LNCAP (cell line): ENCODE results near the gene POF1B.

ENCODE experiments used
- TF ChIP-seq, protein P1 (sequence below): fragments of 450-650 bp; IDR thresholded peaks from 2 replicates; pipeline ENCODE4 v1.5.1; 2017; ENCODE audit warnings: mild to moderate bottlenecking

The POF1B gene

DNA sequence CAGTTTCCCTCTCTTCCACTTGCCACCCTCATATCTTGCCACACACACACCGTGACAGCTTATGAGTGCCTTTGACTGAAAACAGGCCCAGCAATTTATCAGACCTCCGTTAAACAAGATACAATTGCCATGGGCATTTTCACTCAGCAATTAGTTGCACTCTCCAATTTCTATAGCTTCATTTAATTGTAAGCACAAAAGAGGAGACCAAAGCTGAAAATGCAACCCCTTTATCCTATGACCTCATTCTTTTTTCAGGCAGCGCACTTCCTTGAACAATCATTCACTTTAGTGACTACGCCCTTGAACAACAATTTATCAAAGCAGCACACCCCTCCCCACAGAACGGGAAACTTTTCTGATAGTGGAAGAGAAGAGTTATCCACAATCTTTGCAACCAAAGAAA lies 4.1 kb downstream of the POF1B start:
- TF ChIP-seq, protein P1, sequence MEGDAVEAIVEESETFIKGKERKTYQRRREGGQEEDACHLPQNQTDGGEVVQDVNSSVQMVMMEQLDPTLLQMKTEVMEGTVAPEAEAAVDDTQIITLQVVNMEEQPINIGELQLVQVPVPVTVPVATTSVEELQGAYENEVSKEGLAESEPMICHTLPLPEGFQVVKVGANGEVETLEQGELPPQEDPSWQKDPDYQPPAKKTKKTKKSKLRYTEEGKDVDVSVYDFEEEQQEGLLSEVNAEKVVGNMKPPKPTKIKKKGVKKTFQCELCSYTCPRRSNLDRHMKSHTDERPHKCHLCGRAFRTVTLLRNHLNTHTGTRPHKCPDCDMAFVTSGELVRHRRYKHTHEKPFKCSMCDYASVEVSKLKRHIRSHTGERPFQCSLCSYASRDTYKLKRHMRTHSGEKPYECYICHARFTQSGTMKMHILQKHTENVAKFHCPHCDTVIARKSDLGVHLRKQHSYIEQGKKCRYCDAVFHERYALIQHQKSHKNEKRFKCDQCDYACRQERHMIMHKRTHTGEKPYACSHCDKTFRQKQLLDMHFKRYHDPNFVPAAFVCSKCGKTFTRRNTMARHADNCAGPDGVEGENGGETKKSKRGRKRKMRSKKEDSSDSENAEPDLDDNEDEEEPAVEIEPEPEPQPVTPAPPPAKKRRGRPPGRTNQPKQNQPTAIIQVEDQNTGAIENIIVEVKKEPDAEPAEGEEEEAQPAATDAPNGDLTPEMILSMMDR, result no peak

DNA sequence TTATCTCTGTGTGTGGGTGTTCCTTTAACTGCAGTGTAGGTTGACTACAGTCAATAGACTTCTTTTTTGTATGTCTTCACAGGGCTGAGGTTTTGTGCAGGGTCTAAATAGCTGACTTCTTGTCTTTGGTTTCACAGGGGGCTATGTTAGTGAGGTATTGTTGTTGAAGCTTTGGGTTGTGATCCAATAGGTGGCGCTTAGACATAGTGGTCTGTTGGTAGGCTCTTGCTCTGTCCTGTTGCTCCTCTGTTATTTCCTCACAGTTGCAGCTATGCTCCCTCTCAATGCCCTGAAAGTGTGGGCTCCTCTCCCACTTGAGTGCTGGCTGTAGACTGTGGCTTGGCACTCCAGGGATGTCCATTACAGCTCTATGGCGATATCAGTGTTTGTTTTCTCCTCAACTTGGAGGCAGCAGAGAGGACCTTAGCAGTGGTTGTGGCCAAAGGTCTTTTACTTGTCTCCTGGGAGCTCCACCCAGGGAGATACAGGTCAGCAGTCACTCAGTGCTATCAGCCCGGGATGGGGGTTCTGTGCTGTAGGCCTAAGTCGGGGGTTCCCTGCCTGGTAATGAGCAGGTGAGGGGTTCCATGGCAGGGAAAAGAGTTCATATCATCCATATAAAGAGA lies 14.0 kb downstream of the POF1B start:
- TF ChIP-seq, protein P1, result no peak

DNA sequence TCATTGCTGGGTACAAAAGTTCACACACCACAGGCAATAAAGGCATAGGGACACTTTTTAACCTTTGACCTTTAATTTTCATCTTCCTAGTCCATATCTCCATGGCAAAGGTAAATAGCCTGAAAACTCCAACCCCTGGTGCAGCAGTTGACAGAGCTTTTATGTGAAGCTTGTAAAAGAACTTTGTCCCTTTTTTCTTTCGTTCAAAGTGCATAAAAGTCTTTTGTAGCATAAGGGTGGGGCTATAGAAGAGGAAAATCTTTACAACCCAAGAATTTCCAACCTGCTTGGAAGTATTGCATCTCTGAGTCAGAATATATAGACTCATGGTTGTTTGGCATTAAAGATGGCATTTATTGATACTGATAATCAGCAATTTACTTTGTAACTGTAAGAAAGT lies 20.4 kb downstream of the POF1B start:
- TF ChIP-seq, protein P1, result no peak

DNA sequence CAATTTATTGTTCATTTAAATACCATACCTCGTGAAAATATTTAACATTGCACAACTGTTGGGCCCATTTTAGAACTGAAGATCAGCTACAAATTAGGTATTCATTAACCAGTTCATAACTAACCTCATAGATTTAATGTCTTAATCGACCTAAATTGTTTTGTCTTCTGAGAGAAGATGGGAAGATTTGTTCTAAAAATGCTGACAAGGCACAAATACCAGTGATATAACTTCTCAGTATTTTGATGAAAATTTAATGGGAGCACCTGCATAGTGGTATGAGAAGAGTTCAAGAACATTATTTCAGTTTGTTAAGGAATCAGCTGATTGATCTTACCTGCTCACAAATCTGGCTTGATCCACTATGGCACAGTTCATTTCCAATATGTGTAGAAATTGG lies 33.9 kb downstream of the POF1B start:
- TF ChIP-seq, protein P1, result no peak

DNA sequence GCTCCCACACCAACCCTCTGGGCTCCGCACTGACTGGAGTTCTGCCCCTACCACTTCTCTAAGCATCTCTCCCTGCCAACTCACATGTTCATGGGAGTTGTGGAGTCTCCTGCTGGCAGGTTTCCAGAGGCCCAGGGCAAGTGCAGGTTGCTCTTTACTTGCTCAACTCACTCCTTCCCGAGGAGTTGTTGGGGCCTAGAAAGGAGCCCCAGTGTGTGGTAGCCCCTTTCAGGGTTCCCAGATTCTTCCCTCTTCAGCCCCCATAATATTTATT lies 52.5 kb downstream of the POF1B start:
- TF ChIP-seq, protein P1, result no peak

DNA sequence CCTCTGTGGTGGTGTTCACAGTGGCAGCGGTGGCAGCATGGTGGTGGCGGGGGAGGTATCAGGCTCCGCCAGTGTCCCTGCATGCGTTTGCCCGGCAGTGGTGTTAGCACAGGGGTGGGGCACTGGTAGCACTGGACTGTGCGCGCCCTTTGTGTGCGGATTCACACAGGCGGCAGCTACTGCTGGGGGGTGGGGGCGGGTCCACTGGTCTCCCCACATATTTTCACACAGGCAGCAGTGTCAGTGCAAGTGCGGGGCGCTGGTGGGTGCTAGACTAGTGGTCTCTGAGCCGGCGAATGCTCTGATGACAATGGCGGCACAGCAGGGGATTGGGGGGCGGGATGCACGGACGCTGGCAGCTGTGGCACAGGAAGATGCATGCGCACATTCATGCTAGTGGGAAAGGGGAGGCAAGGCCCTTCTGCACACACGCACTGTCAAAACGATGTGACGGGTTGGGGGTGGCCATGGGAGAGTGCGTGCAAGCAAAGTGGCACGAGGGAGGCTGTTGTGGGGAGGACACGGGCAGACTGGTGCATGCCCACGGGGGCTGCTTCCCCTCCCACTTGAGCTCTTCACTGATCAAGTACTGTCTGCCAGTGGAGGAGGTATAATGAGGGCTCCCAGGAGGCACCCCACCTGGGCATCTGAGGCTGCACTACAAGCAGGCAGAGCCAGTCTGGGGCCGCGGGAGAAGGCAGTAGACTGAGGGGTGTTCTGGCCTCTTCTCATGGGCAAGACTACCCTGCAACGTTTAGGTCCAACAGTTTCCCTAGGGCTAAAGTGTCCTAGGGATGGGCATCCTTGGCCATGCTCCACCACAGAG lies 53.0 kb downstream of the POF1B start:
- TF ChIP-seq, protein P1, result no peak

DNA sequence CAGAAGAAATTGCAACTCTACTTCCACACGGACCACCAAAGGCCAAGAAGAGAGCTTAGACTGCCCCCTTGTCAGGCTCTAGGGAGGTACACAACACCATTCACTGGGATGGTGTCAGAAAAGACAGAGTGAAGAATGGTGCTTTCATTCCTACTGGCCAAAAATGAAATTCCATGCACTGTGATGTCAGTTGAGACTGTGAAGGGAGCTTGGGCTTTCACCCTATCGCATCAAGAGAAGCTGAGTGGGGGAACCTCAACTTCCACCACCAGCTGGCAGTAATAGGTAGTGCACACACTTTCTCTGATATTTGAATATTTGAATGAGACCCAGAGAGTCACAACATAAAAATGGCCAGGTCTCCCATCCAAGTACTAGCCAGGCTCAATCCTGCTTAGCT lies 69.7 kb downstream of the POF1B start:
- TF ChIP-seq, protein P1, result no peak
